Esophagus squamous epithelium (tissue), 5 donors: ENCODE data around the gene BIRC7. TPM values are rescaled to one million over a fixed set of nuclear protein-coding genes. Genes with fewer than 3 reads are reported as not detected.
"Not testable (repeated sequence)": the region's sequence is repeated elsewhere in the genome, so short reads cannot be mapped to it uniquely, and the experiment has no call there.

Experiments used
- DNase-seq: peaks from one replicate; lab custom pipeline; 2025; lab: John Stamatoyannopoulos, UW
- H3K27ac ChIP-seq, 4 donors: fragments of 200-600 bp; sonication (generic); one replicate each; pipeline ENCODE4 v1.5.1; 2016 to 2019; ENCODE audit warnings: mild to moderate bottlenecking in 1 of 4
- H3K27me3 ChIP-seq, 4 donors: fragments of 200-600 bp; sonication (generic); 1 replicate in 3 of 4; 2 replicates in 1 of 4; pipeline versions ENCODE4 v1.5.1 to v1.6.0; 2017 to 2021; ENCODE audit warnings: antibody characterized with exemption in 1 of 4
- H3K36me3 ChIP-seq, 3 donors: fragments of 200-600 bp; sonication (generic); one replicate each; pipeline ENCODE4 v1.5.1; 2016 to 2019
- H3K4me1 ChIP-seq, 3 donors: fragments of 200-600 bp; sonication (generic); one replicate each; pipeline ENCODE4 v1.5.1; 2017 to 2019
- H3K4me3 ChIP-seq, 4 donors: fragments of 200-600 bp; sonication (generic); 1 replicate in 3 of 4; 2 replicates in 1 of 4; pipeline ENCODE4 v1.5.1; 2016 to 2019; ENCODE audit warnings: mild to moderate bottlenecking in 2 of 4, moderate library complexity in 1 of 4
- H3K9me3 ChIP-seq, 3 donors: fragments of 200-600 bp; sonication (generic); one replicate each; pipeline ENCODE4 v1.5.1; 2016 to 2019
- POLR2A ChIP-seq, 4 donors: fragments of 450-650 bp; IDR thresholded peaks; one replicate each; pipeline ENCODE4 v1.6.1; 2017; ENCODE audit warnings: antibody characterized with exemption in 4 of 4, mild to moderate bottlenecking in 4 of 4, moderate library complexity in 3 of 4
- WGBS, 2 donors: methylation state at CpG; one replicate each; pipeline ENCODE4 v1.1.5; 2018; 5-methylcytosine and 5-hydroxymethylcytosine counted together
- intact Hi-C: fragments of 100-400 bp; cut with DNase I; formaldehyde crosslinking; loops from one replicate; pipeline ENCODE4 v1.15.0; 2022
- total RNA-seq, 4 donors: library from RNA; depleted of rRNA; stranded (reverse); fragments of >200 nt; gene quantifications; one replicate each; pipeline ENCODE4 v1.1.0, GENCODE V29; 2016
- TF ChIP-seq, protein P1 (sequence below), 6 experiments: fragments of 450-650 bp in 4 of 6; fragments of 200-600 bp in 2 of 6; sonication (generic) in 2 of 6; IDR thresholded peaks; one replicate each; pipeline ENCODE4 v1.5.1; 2016 to 2019; ENCODE audit warnings: antibody characterized with exemption in 6 of 6, mild to moderate bottlenecking in 4 of 6, moderate library complexity in 4 of 6
- donor health status: DM: yes; HTN: yes; CAD: no.

BIRC7 gene
- total RNA-seq, 4 donors from 2014 or later: 0.57 TPM; not detected in 3

- DNase-seq: no peak
- Histone ChIP-seq H3K4me1 (peaks cover 0 to 6% (median 0%) of the 10 kb centered on the region in 3 donors), H3K27me3 (peaks cover 0 to 94% (median 0%) of the 10 kb centered on the region in 4 donors), H3K9me3 (no peaks in the 10 kb centered on the region), H3K27ac (no peak overlapping the region), H3K4me3 (no peak overlapping the region), H3K36me3 (no peaks in the 10 kb centered on the region)
- intact Hi-C loops: no loop called here
- TF ChIP-seq, protein P1, sequence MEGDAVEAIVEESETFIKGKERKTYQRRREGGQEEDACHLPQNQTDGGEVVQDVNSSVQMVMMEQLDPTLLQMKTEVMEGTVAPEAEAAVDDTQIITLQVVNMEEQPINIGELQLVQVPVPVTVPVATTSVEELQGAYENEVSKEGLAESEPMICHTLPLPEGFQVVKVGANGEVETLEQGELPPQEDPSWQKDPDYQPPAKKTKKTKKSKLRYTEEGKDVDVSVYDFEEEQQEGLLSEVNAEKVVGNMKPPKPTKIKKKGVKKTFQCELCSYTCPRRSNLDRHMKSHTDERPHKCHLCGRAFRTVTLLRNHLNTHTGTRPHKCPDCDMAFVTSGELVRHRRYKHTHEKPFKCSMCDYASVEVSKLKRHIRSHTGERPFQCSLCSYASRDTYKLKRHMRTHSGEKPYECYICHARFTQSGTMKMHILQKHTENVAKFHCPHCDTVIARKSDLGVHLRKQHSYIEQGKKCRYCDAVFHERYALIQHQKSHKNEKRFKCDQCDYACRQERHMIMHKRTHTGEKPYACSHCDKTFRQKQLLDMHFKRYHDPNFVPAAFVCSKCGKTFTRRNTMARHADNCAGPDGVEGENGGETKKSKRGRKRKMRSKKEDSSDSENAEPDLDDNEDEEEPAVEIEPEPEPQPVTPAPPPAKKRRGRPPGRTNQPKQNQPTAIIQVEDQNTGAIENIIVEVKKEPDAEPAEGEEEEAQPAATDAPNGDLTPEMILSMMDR (IDR thresholded peaks at IDR 0.05): no peak
- no peak for TF ChIP-seq POLR2A (IDR thresholded peaks at IDR 0.05)
- WGBS, 2 donors: 76% methylated on average over 10 of the region's 24 CpGs; no CpG with 5 or more reads in 1 of the 2 donors
Observed at GRCh38 chr20:63247671-63248228, 12.0 kb downstream of the BIRC7 start.

DNA sequence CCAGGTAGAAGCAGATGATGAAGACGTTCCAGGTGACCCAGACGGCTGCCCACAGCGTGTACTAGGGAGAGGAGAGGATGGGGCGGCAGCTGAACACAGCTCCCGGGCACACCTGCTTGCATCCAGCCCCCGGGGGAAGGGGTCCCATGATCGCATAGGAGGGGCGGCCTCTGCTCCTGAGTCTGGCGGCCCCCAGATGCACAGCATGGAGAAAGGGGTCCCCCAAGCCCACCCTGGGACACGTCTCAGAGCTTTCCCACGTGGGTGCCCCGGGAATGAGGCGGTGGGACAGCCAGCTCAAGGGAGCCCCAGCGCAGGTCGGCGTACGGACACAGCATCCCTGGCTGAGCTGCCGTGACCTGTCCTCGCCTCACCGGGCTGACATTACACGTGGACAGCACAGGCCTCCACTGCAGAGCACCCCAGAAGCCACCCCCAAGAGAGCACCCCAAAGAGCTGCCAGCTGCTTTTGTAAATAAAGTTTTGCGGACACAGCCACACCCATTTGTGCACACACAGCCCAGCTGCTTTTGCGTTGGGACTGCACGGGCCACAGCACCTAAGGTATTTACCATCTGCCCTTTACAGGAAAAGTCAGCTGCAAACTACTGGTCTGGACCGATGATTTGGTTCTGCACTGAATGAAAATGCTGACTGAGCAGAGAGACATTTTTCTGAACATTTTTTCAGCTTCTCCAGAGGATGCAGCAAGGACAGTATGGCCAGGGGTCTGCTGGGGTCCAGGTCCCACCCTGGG lies 13.3 kb downstream of the BIRC7 start:
- TF ChIP-seq POLR2A (IDR thresholded peaks at IDR 0.05): no peak
- TF ChIP-seq, protein P1 (IDR thresholded peaks at IDR 0.05): no peak
- Histone ChIP-seq H3K4me3 (no peak overlapping the region), H3K4me1 (peaks cover 8 to 18% (median 10%) of the 10 kb centered on the region in 3 donors), H3K9me3 (no peaks in the 10 kb centered on the region), H3K27me3 (peaks cover 0 to 95% (median 4%) of the 10 kb centered on the region in 4 donors), H3K27ac (no peak overlapping the region), H3K36me3 (no peaks in the 10 kb centered on the region)
- intact Hi-C loops: no loop called here
- no peak for DNase-seq
- WGBS, 2 donors: 42 to 58% methylated on average over 12 to 14 of the region's 25 CpGs

- H3K27ac ChIP-seq: no peak overlapping the region
- intact Hi-C loops: no loop called here
- WGBS, 2 donors: 81% methylated on average over 9 of the region's 15 CpGs; no CpG with 5 or more reads in 1 of the 2 donors
- H3K9me3 ChIP-seq: no peaks in the 10 kb centered on the region
- H3K4me1 ChIP-seq: peaks cover 8 to 27% (median 17%) of the 10 kb centered on the region in 3 donors
- DNase-seq: no peak
- no peak overlapping the region for H3K4me3 ChIP-seq
- peaks cover 5 to 100% (median 11%) of the 10 kb centered on the region in 4 donors for H3K27me3 ChIP-seq
- TF ChIP-seq, protein P1 (IDR thresholded peaks at IDR 0.05): no peak
- no peak for TF ChIP-seq POLR2A (IDR thresholded peaks at IDR 0.05)
- no peaks in the 10 kb centered on the region for H3K36me3 ChIP-seq
Observed at GRCh38 chr20:63249891-63250290, 14.2 kb downstream of the BIRC7 start.

GRCh38 chr20:63251350-63251749 lies 15.6 kb downstream of the BIRC7 start:
- H3K4me1 ChIP-seq: peaks cover 10 to 38% (median 17%) of the 10 kb centered on the region in 3 donors
- intact Hi-C loops, H3K9me3 ChIP-seq, H3K27ac ChIP-seq, H3K36me3 ChIP-seq, DNase-seq, H3K4me3 ChIP-seq: not testable (repeated sequence)
- WGBS, 2 donors: 23 to 30% methylated on average over 8 to 9 of the region's 14 CpGs
- H3K27me3 ChIP-seq: peaks cover 6 to 100% (median 13%) of the 10 kb centered on the region in 4 donors

GRCh38 chr20:63252284-63252711 lies 16.6 kb downstream of the BIRC7 start:
- 60 to 78% methylated on average over 2 to 6 of the region's 8 CpGs for WGBS, 2 donors
- no peak for DNase-seq
- TF ChIP-seq POLR2A (IDR thresholded peaks at IDR 0.05): no peak
- TF ChIP-seq, protein P1 (IDR thresholded peaks at IDR 0.05): no peak
- intact Hi-C loops: no loop called here
- H3K9me3 ChIP-seq: no peaks in the 10 kb centered on the region
- no peak overlapping the region for H3K27ac ChIP-seq
- peaks cover 6 to 99% (median 13%) of the 10 kb centered on the region in 4 donors for H3K27me3 ChIP-seq
- peaks cover 12 to 37% (median 17%) of the 10 kb centered on the region in 3 donors for H3K4me1 ChIP-seq
- H3K4me3 ChIP-seq: no peak overlapping the region
- H3K36me3 ChIP-seq: no peaks in the 10 kb centered on the region
